HepG2 (cell line): Measurements from ENCODE around the gene ZBTB32. TPM values are rescaled to one million over a fixed set of nuclear protein-coding genes. Genes with fewer than 3 reads are reported as not detected.
A peak's percentile ranks its signal among the peaks of the same experiment; 100 is the strongest.

Source experiments
- ATAD3A ChIP-seq: sonication (generic); formaldehyde crosslinking; IDR thresholded peaks from 2 replicates; pipeline ENCODE4 v1.4.0; 2020; ENCODE audit warnings: missing genetic modification reagents
- ATF7-NPFF ChIP-seq: sonication (generic); formaldehyde crosslinking; IDR thresholded peaks from 2 replicates; pipeline ENCODE4 v1.8.1; 2023; ENCODE audit warnings: mild to moderate bottlenecking, low read depth, missing genetic modification reagents, moderate library complexity
- ATM ChIP-seq: fragments of 450-650 bp; IDR thresholded peaks from 2 replicates; pipeline ENCODE4 v1.7.1; 2017; ENCODE audit warnings: mild to moderate bottlenecking, borderline replicate concordance
- CBX5 ChIP-seq: sonication (generic); formaldehyde crosslinking; IDR thresholded peaks from 2 replicates; pipeline ENCODE4 v1.4.0; 2020; ENCODE audit warnings: missing genetic modification reagents, borderline replicate concordance
- E2F2 ChIP-seq: sonication (generic); formaldehyde crosslinking; IDR thresholded peaks from 2 replicates; pipeline ENCODE4 v1.4.0; 2020; ENCODE audit warnings: missing genetic modification reagents, borderline replicate concordance
- HIVEP1 ChIP-seq: sonication (generic); formaldehyde crosslinking; IDR thresholded peaks from 2 replicates; pipeline ENCODE4 v1.4.0; 2020; ENCODE audit warnings: mild to moderate bottlenecking, missing genetic modification reagents
- IRF9 ChIP-seq: sonication (generic); formaldehyde crosslinking; IDR thresholded peaks from 2 replicates; pipeline ENCODE4 v1.8.0; 2022; ENCODE audit warnings: missing genetic modification reagents, mild to moderate bottlenecking, borderline replicate concordance
- KDM2A ChIP-seq: sonication (generic); formaldehyde crosslinking; IDR thresholded peaks from 2 replicates; pipeline ENCODE4 v1.4.0; 2020; ENCODE audit warnings: low read depth, missing genetic modification reagents, borderline replicate concordance
- SNRNP70 ChIP-seq: fragments of 200-400 bp; formaldehyde crosslinking; IDR thresholded peaks from 2 replicates; pipeline ENCODE4 v1.6.1; 2017; ENCODE audit warnings: mild to moderate bottlenecking, low read depth, low read length, moderate library complexity
- TP53 ChIP-seq: sonication (generic); formaldehyde crosslinking; conservative IDR thresholded peaks from 2 replicates; pipeline ENCODE4 v1.4.0; 2020; ENCODE audit warnings: missing genetic modification reagents
- ZHX2 ChIP-seq, 2 experiments: sonication (generic) in 1 of 2; formaldehyde crosslinking in 1 of 2; IDR thresholded peaks; 2 replicates each; pipeline versions ENCODE4 v1.6.1 to v1.9.0; 2014 to 2022; ENCODE audit warnings: antibody characterized with exemption in 1 of 2, borderline replicate concordance in 1 of 2, inconsistent platforms in 1 of 2, low read depth in 1 of 2, missing genetic modification reagents in 1 of 2
- ZMAT5 ChIP-seq: sonication (generic); formaldehyde crosslinking; IDR thresholded peaks from 2 replicates; pipeline ENCODE4 v1.5.0; 2020; ENCODE audit warnings: mild to moderate bottlenecking, low read depth, missing genetic modification reagents, borderline replicate concordance
- ZNF687 ChIP-seq: sonication (generic); formaldehyde crosslinking; IDR thresholded peaks from 2 replicates; pipeline ENCODE4 v1.5.1; 2020; ENCODE audit warnings: mild to moderate bottlenecking, missing genetic modification reagents, moderate library complexity
- ZNF891 ChIP-seq: sonication (generic); formaldehyde crosslinking; IDR thresholded peaks from 2 replicates; pipeline ENCODE4 v1.5.0; 2020; ENCODE audit warnings: mild to moderate bottlenecking, missing genetic modification reagents
- polyA plus RNA-seq, 8 experiments: library from polyadenylated mRNA; depleted of rRNA in 3 of 8; stranded (reverse) in 7 of 8; unstranded in 1 of 8; fragments of >200 nt; fragmentation: Illumina TruSeq in 4 of 8; extraction: Trizol in 4 of 8; gene quantifications; 2 replicates each; pipeline versions ENCODE4 v1.2.1 to v1.2.3, GENCODE V29; 2011 to 2016; ENCODE audit warnings: low read depth in 4 of 8, missing spikeins in 1 of 8, mixed read lengths in 1 of 8; ENCODE audit not compliant: insufficient read depth in 1 of 8
- total RNA-seq, 5 experiments: library from RNA; depleted of rRNA; stranded (reverse); fragments of >200 nt; fragmentation: Illumina TruSeq; extraction: Trizol; gene quantifications; 2 replicates each; pipeline ENCODE4 v1.2.3, GENCODE V29; 2016; ENCODE audit warnings: low read depth in 1 of 5

Gene ZBTB32
- total and polyA plus RNA-seq, 2 of the 13 experiments (the other 11 are each of a cell fraction or from before 2014, with no cell fraction given): not detected

GRCh38 chr19:35702223-35703012 is 1.9 kb upstream of the ZBTB32 start (continued):
- TF ChIP-seq ZNF891 (CRISPR knock-in tag) (0 out of 2 replicates have a peak, but pooled peaks have one; percentile 27), ATM (no peak), HIVEP1 (CRISPR knock-in tag) (0 out of 2 replicates have a peak, but pooled peaks have one; percentile 28), CBX5 (no peak), ZMAT5 (CRISPR knock-in tag) (no peak), E2F2 (CRISPR knock-in tag) (no peak), ZHX2 (IDR thresholded peaks at IDR 0.05; ENCODE audit: low read depth) (no peak), ZHX2 (CRISPR knock-in tag; IDR thresholded peaks at IDR 0.05; ENCODE audit: borderline replicate concordance) (no peak), ATF7-NPFF (peak; percentile 45; the same call in 1 of the 2 replicates), ZNF687 (CRISPR knock-in tag) (peak; percentile 92), SNRNP70 (no peak), ATAD3A (CRISPR knock-in tag) (no peak), TP53 (CRISPR knock-in tag) (no peak), IRF9 (CRISPR knock-in tag) (no peak), KDM2A (peak; percentile 65; the same call in 1 of the 2 replicates)
